ENCODE results near the gene ACVRL1.

Gene ACVRL1

GRCh38 chr12:51896236-51896635 is 11.1 kb upstream of the ACVRL1 start:
- TF ChIP-seq, protein P1, sequence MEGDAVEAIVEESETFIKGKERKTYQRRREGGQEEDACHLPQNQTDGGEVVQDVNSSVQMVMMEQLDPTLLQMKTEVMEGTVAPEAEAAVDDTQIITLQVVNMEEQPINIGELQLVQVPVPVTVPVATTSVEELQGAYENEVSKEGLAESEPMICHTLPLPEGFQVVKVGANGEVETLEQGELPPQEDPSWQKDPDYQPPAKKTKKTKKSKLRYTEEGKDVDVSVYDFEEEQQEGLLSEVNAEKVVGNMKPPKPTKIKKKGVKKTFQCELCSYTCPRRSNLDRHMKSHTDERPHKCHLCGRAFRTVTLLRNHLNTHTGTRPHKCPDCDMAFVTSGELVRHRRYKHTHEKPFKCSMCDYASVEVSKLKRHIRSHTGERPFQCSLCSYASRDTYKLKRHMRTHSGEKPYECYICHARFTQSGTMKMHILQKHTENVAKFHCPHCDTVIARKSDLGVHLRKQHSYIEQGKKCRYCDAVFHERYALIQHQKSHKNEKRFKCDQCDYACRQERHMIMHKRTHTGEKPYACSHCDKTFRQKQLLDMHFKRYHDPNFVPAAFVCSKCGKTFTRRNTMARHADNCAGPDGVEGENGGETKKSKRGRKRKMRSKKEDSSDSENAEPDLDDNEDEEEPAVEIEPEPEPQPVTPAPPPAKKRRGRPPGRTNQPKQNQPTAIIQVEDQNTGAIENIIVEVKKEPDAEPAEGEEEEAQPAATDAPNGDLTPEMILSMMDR (IDR thresholded peaks at IDR 0.05; ENCODE audit: extremely low read depth, insufficient read depth, missing control alignments), result no peak
- in situ Hi-C loops (cut with MboI; ENCODE audit: low pct_unique_long_range_greater_than_20kb, low sequenced_read_pairs, unreplicated experiment), result loop anchor here (10.0 kb wide), 1 partner anchor 79 kb away; no protein-coding TSS in a partner anchor
- no peak for DNase-seq (ENCODE audit: low spot score)

- in situ Hi-C loops (cut with MboI; ENCODE audit: low pct_unique_long_range_greater_than_20kb, low sequenced_read_pairs, unreplicated experiment), result loop anchor here (10.0 kb wide), 1 partner anchor 78 kb away; no protein-coding TSS in a partner anchor
- DNase-seq (ENCODE audit: low spot score), result no peak
- TF ChIP-seq, protein P1 (IDR thresholded peaks at IDR 0.05; ENCODE audit: extremely low read depth, insufficient read depth, missing control alignments), result no peak
Observed at GRCh38 chr12:51897181-51897580, 10.1 kb upstream of the ACVRL1 start.

DNA sequence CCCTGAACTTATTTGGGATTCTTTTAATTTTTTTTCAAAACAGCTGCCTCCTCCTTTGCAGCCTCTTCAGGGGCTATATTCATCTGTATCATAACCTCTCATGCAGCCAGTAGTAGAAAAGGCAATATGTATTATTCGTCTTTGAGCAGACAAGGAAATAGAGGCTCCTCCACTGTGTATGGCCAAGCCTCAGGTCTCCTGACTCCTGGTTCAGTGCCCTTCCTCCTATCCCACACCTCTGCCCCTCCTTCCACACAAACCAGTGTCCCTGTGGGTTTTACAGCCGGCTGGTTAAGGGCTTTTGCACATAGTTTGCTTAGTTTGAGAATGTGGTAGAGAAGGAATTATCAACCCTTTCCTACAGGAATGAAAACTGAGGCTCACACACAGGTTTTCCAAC is 8.8 kb upstream of the ACVRL1 start:
- TF ChIP-seq, protein P1 (IDR thresholded peaks at IDR 0.05; ENCODE audit: extremely low read depth, insufficient read depth, missing control alignments), result no peak
- in situ Hi-C loops (cut with MboI; ENCODE audit: low pct_unique_long_range_greater_than_20kb, low sequenced_read_pairs, unreplicated experiment), result loop anchor here (10.0 kb wide), 1 partner anchor 76 kb away; no protein-coding TSS in a partner anchor
- no peak for DNase-seq (ENCODE audit: low spot score)

DNA sequence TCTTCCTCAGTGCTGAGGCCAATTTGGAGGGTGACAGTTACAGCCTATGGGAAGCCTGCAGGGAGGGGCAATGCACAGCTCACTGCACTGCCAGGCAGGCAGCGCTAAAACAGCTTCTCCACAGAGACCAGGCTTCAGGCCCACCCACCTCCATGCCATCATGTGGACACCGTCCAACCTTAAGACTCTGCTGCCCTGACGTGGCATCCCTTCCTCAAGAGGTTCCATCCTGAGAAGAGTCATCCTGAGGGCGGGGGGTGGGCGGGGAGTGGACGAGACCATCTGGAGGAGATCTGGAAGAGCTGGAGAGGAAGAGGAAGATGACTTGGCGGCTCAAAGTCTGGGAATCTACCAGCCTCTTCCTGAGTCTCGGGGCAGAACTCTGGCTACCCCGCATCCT is 8.4 kb upstream of the ACVRL1 start:
- in situ Hi-C loops (cut with MboI; ENCODE audit: low pct_unique_long_range_greater_than_20kb, low sequenced_read_pairs, unreplicated experiment), result loop anchor here (10.0 kb wide), 1 partner anchor 76 kb away; no protein-coding TSS in a partner anchor
- DNase-seq (ENCODE audit: low spot score), result no peak
- TF ChIP-seq, protein P1 (IDR thresholded peaks at IDR 0.05; ENCODE audit: extremely low read depth, insufficient read depth, missing control alignments), result no peak

- no peak for DNase-seq (ENCODE audit: low spot score)
- in situ Hi-C loops (cut with MboI; ENCODE audit: low pct_unique_long_range_greater_than_20kb, low sequenced_read_pairs, unreplicated experiment), result no loop called here
- TF ChIP-seq, protein P1 (IDR thresholded peaks at IDR 0.05; ENCODE audit: extremely low read depth, insufficient read depth, missing control alignments), result no peak
Observed at GRCh38 chr12:51900323-51900889, 6.9 kb upstream of the ACVRL1 start.

DNA sequence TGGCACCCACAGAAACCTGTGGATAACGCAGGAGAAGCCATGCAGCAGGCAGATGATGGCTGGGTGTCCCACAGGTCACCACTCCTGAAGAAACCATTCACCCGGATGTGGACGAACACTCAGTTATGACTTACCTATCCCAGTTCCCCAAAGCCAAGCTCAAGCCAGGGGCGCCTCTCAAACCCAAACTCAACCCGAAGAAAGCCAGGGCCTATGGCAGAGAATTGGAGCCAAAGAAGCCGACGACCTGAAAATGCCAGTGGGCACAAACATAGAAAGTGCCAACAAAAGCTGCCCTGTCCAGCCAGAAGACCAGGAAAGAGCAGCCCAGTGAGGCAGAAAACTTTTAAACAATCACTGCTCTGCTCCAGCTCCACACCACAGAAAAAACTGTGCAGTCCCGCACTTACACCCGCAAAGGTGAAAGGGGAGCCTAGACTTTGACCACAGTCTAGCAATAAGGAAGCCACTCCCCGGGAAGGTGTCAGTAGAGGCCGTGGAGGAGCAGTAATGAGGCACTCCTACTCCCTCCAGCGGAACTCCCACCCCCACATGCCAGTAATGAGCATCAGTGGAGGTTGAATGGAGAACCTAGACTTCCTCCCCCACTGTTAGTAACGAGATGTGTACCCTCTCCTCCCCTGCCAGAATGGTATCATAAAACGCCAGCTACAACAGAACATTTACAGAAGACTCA is 6.0 kb upstream of the ACVRL1 start:
- TF ChIP-seq, protein P1 (IDR thresholded peaks at IDR 0.05; ENCODE audit: extremely low read depth, insufficient read depth, missing control alignments), result no peak
- no peak for DNase-seq (ENCODE audit: low spot score)
- in situ Hi-C loops (cut with MboI; ENCODE audit: low pct_unique_long_range_greater_than_20kb, low sequenced_read_pairs, unreplicated experiment), result no loop called here

All from GM13977 (cell line).